Non-pigmented ciliary epithelial cell (primary cell): Measurements from ENCODE around the gene BEAN1.
A peak's percentile ranks its signal among the peaks of the same experiment; 100 is the strongest.

Experiments used
- DNase-seq: peaks from one replicate; pipeline ENCODE4 v3.0.0-alpha.2; 2010; ENCODE audit warnings: low read depth

The BEAN1 gene

DNA sequence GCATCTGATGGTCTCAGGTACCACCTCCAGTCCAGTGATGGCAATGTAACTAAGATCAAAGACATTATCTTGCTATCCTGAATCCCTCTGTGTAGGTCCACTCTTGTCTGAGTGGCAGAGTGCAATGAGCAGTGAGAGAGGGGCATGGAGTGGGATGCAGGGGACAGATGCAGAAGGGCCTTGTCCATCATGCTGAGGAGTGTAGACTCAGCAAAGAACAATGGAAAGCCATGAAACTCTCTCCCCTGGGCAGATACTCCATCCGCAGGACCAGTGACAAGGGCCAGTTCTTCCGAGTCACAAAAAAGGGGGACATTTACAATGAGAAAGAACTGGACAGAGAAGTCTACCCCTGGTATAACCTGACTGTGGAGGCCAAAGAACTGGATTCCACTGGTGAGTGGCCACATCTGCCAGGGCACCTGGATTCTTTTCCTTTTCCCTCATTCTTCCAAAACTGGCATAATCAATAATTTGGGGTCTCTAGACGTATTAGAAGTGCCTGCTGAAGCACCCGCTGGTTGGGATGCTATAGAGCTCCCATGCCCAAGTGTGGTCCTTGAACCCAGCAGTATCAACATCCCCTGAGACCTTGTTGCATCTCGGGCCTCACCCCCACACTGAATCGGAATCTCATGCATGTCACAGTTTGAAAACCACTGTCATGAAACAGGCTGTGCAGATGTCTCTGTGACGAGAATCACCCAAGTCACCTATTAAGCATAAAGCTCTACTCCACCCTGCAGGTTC is 31.1 kb upstream of the BEAN1 start:
- DNase-seq, result no peak

GRCh38 chr16:66397736-66398433 is 29.2 kb upstream of the BEAN1 start:
- DNase-seq, result no peak

DNA sequence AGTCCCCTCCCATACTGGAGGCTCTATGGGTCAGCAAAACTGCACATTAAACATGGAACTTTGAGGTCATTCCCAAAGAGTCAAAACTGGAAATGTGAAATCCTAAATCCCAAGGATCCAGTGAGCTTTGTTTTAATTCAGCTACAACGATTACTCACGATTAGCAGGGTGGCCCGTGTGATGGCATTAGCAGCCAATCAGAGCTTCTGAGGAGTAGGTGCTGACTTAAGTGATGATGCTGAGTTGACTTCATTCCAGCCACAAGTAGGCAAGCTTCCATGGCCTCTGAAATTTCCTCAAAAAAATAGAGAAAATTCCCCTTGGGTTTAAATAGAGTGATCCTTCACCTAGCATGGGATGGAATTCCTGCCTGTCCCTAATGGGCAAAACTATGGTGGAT is 28.1 kb upstream of the BEAN1 start:
- no peak for DNase-seq

DNA sequence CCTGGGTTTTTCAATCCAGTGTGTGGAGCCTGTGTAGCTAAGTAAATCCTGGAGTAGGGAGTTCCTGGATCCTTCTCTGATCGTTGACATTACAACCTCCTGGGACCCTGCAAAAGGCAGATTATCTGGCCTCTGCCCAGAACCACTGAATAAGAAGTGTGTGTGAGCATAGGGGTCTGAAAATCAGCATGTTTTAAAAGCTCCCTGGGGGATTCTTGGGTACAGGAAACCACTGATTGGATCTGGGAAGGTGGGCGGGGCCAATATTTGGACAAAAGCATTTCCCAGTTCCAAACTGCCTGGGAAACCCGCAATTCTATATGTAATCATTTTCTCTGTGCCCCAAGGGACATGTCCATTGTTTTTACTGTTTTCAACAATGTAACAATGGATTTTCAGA is 27.2 kb upstream of the BEAN1 start:
- DNase-seq, result no peak

- DNase-seq, result no peak
These were observed 26.4 kb upstream of the BEAN1 start for GRCh38 chr16:66400503-66401380.

DNA sequence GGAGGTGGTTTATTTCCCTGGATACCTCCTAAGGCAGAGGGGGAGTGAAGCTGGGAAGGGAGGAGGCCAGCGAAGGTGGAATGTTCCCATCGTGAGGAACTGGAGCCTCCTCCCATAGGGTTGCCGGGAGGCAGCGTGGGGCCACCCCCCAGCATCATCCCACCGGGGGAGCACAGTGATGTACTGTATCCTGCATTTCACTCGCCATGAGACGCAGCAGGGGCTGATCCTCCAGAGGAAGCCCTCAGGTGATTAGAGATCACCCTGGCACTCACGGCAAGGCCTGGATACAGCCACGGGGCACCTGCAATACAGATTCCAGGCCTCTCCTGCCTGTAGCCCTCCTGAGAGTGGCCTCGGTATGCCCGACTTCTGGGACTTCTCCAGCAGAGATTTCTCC is 25.5 kb upstream of the BEAN1 start:
- no peak for DNase-seq

GRCh38 chr16:66402166-66402565 is 24.9 kb upstream of the BEAN1 start:
- DNase-seq, result no peak

GRCh38 chr16:66402591-66403230 is 24.4 kb upstream of the BEAN1 start:
- DNase-seq, result no peak

DNA sequence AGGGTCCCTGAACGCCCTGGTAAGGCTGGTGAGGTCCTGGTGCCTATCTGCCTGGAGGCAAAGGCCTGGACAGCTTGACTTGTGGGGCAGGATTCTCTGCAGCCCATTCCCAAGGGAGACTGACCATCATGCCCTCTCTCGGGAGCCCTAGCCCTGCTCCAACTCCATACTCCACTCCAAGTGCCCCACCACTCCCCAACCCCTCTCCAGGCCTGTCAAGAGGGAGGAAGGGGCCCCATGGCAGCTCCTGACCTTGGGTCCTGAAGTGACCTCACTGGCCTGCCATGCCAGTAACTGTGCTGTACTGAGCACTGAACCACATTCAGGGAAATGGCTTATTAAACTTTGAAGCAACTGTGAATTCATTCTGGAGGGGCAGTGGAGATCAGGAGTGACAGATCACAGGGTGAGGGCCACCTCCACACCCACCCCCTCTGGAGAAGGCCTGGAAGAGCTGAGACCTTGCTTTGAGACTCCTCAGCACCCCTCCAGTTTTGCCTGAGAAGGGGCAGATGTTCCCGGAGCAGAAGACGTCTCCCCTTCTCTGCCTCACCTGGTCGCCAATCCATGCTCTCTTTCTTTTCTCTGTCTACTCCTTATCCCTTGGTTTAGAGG is 23.5 kb upstream of the BEAN1 start:
- no peak for DNase-seq

- DNase-seq, result no peak
These were observed 21.9 kb upstream of the BEAN1 start for GRCh38 chr16:66405057-66405783.

GRCh38 chr16:66406534-66407221 is 20.4 kb upstream of the BEAN1 start:
- DNase-seq, result no peak

GRCh38 chr16:66408163-66409048 is 18.7 kb upstream of the BEAN1 start:
- DNase-seq, result peak; percentile 61

- DNase-seq, result peak; percentile 66
These were observed 17.9 kb upstream of the BEAN1 start for GRCh38 chr16:66409156-66409555.

DNA sequence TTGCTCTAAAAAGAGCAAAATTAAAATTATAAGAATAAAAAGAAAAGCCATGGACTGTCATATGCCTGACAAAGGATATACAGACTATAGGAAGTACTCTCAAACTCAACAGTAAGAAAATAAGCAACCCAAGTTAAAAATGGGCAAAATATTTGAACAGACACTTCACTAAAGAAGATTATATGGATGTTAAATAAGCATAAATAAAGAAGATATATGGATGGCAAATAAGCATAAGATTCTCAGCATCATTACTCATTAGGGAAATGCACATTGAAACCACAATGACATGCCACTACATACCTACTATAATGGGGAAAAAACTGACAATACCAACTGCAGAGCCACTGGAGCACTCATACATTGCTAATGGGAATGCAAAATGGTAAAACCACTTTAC is 14.9 kb upstream of the BEAN1 start:
- no peak for DNase-seq

GRCh38 chr16:66414891-66415290 is 12.2 kb upstream of the BEAN1 start:
- peak; percentile 32 for DNase-seq

DNA sequence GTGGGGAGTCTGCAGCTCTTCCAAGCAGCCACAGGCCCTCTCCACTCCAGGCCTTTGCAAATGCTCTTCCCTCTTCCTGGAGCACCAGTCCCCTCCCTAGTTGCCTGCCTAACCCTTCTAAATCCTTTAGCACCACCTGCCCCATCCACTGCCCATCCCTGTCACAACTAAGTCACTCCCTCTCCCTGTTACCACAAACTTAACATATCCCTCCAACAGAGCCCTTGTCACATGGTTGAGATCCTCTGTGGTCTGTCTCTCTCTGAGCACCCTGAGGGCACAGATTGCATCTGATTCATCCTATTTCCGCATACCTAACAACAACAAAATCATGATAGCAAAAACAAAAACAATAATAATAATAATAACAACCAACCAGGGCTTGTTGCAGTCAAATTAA is 11.0 kb upstream of the BEAN1 start:
- DNase-seq, result no peak

DNA sequence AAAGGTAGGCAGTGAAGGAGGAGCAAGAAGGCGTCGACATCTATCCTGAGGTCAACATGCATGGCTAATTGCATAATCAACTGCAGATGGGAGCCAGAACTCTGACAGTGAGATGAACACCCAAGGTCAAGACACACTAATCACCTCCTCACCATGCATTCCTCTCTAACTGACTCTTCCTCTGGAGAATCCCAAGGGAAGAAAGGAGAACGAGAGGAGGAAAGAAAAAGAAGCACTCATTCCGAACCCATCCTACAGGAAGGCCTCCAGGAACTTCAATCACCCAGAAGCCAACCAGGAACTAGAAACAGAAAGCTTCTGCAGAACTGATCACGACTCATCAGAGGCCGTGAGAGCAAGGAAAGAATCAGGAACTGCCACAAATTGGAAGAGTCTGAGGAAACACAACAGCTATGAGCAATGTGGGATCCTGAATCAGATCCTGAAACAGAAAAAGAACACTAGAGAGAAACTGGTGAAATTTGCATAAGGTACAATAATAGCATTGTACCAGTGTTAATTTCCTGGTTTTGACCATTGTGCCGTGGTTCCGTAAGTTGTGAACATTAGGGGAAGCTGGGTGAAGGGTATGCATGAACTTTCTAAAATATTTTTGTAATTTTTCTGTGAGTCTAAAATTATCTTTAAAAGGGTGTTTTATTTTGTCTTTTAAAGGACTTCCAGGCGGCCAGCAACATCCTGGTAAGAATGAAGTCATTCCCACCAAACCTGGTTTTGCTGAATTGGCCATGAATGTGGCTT is 10.0 kb upstream of the BEAN1 start:
- DNase-seq, result no peak

- no peak for DNase-seq
These were observed 8.7 kb upstream of the BEAN1 start for GRCh38 chr16:66418165-66418962.
